Measurements from ENCODE around the gene PLAGL1. TPM values are rescaled to one million over a fixed set of nuclear protein-coding genes. Genes with fewer than 3 reads are reported as not detected.

The PLAGL1 gene
- polyA plus RNA-seq, 2 of the 4 experiments (the other 2 are of a cell fraction): 4.7 to 8.2 TPM

DNA sequence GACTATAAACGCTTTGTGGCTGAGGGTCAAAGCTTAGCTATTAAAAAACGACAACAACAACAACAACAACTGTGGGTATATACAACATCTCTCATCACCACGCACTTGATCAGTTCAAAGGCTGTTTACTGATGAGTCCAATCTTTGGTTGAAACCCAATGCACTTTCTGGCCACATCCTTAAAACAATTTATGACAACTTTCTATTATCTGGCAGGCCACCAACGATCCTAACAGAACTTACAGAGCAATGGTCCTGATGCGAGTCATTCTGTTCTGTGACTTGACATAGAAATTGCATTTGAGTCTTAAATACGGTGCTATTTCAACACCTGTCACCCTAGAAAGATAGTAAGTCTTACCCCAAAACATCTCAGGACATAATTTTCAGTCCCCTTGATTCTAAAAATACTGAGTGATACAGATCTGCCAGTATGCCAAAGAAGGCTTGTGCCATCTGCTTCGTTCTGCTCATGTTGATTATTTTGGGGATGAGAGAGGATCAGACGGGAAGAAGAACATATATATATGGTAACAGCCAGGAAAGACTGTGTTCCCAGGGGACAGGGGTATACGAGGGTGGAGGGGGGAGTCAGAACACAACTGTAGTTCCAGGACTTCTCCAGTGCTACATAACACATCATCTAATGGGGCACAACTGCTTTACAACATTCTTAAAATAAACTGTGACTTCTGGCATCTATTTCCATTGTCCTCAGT lies 55.8 kb downstream of the PLAGL1 start:
- H3K9me3 ChIP-seq: no peaks in the 10 kb centered on the region
- TF ChIP-seq, protein P1, sequence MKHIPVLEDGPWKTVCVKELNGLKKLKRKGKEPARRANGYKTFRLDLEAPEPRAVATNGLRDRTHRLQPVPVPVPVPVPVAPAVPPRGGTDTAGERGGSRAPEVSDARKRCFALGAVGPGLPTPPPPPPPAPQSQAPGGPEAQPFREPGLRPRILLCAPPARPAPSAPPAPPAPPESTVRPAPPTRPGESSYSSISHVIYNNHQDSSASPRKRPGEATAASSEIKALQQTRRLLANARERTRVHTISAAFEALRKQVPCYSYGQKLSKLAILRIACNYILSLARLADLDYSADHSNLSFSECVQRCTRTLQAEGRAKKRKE (CRISPR knock-in tag; IDR thresholded peaks at IDR 0.05; ENCODE audit: low read depth): no peak
- TF ChIP-seq ZC3H11A (IDR thresholded peaks at IDR 0.05) (no peak), HEYL (CRISPR knock-in tag; IDR thresholded peaks at IDR 0.05) (no peak), PHF8 (IDR thresholded peaks at IDR 0.05; ENCODE audit: borderline replicate concordance, low read depth) (no peak), TFCP2L1 (CRISPR knock-in tag; IDR thresholded peaks at IDR 0.05) (no peak), KDM1A (IDR thresholded peaks at IDR 0.05; ENCODE audit: low read depth) (no peak), EP300 (IDR thresholded peaks at IDR 0.05) (no peak), CHD2 (IDR thresholded peaks at IDR 0.05; ENCODE audit: low read length, partially characterized antibody) (no peak), FOSB (CRISPR knock-in tag; IDR thresholded peaks at IDR 0.05) (no peak), CBX2 (IDR thresholded peaks at IDR 0.05; ENCODE audit: borderline replicate concordance, low read depth) (no peak), CBX8 (IDR thresholded peaks at IDR 0.05) (no peak), NPAS2 (CRISPR knock-in tag; IDR thresholded peaks at IDR 0.05; ENCODE audit: borderline replicate concordance) (no peak), GATA3 (IDR thresholded peaks at IDR 0.05; ENCODE audit: borderline replicate concordance) (no peak), MAZ (IDR thresholded peaks at IDR 0.05; ENCODE audit: borderline replicate concordance, low read depth, low read length) (no peak), SREBF2 (IDR thresholded peaks at IDR 0.05) (no peak)
- TF ChIP-seq, protein P2, sequence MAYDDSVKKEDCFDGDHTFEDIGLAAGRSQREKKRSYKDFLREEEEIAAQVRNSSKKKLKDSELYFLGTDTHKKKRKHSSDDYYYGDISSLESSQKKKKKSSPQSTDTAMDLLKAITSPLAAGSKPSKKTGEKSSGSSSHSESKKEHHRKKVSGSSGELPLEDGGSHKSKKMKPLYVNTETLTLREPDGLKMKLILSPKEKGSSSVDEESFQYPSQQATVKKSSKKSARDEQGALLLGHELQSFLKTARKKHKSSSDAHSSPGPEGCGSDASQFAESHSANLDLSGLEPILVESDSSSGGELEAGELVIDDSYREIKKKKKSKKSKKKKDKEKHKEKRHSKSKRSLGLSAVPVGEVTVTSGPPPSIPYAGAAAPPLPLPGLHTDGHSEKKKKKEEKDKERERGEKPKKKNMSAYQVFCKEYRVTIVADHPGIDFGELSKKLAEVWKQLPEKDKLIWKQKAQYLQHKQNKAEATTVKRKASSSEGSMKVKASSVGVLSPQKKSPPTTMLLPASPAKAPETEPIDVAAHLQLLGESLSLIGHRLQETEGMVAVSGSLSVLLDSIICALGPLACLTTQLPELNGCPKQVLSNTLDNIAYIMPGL (CRISPR knock-in tag; IDR thresholded peaks at IDR 0.05; ENCODE audit: borderline replicate concordance): no peak
- TF ChIP-seq, protein P3, sequence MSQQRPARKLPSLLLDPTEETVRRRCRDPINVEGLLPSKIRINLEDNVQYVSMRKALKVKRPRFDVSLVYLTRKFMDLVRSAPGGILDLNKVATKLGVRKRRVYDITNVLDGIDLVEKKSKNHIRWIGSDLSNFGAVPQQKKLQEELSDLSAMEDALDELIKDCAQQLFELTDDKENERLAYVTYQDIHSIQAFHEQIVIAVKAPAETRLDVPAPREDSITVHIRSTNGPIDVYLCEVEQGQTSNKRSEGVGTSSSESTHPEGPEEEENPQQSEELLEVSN (IDR thresholded peaks at IDR 0.05; ENCODE audit: borderline replicate concordance, low read depth): no peak
- TF ChIP-seq, protein P4, sequence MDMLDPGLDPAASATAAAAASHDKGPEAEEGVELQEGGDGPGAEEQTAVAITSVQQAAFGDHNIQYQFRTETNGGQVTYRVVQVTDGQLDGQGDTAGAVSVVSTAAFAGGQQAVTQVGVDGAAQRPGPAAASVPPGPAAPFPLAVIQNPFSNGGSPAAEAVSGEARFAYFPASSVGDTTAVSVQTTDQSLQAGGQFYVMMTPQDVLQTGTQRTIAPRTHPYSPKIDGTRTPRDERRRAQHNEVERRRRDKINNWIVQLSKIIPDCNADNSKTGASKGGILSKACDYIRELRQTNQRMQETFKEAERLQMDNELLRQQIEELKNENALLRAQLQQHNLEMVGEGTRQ (IDR thresholded peaks at IDR 0.05): no peak
- no peaks in the 10 kb centered on the region; the same call in 2 of the 3 replicates for H3K4me1 ChIP-seq
- DNase-seq (ENCODE audit: low read depth in 1 of 2, low spot score in 1 of 2) (no peak), ATAC-seq (no peak), FAIRE-seq (no peak)
- no peak overlapping the region for H3K4me2 ChIP-seq
- no peak overlapping the region for H3K4me3 ChIP-seq
- ChIA-PET CTCF (interaction anchor here (1.9 to 2.6 kb wide), 3 partner anchors 10 to 377 kb away, joined by 7 to 10 read pairs (median 7); no protein-coding TSS in a partner anchor), POLR2A (no interaction called here)
- no peak overlapping the region for H3K27ac ChIP-seq
- WGBS (ENCODE audit: missing lambda C conversion rate): 59% methylated on average over 9 of the region's 9 CpGs

DNA sequence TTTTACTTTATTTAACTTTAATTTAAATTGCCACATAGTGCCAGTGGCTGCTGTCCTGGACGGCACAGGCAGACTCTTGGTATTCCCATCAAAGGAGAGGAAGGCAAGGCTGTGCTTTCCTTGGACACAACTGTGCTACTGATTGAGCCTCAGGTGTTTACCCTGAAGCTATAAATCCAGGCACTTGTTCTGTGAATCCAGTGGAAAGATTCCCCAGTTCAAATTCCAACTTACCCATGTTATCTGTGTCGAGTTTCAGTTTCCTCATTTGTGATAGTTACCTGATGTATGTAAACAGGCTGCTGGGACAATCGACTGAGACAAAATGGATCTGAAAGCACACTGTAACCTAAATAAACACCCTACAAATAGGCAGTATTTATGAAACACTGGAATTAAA lies 57.2 kb downstream of the PLAGL1 start:
- no peak for DNase-seq (ENCODE audit: low read depth in 1 of 2, low spot score in 1 of 2)
- TF ChIP-seq RAD21 (conservative IDR thresholded peaks at IDR 0.05 in 1 of 2, IDR thresholded peaks at IDR 0.05 in 1 of 2): no peak
- no peak for TF ChIP-seq SREBF2 (IDR thresholded peaks at IDR 0.05)
- TF ChIP-seq, protein P5, sequence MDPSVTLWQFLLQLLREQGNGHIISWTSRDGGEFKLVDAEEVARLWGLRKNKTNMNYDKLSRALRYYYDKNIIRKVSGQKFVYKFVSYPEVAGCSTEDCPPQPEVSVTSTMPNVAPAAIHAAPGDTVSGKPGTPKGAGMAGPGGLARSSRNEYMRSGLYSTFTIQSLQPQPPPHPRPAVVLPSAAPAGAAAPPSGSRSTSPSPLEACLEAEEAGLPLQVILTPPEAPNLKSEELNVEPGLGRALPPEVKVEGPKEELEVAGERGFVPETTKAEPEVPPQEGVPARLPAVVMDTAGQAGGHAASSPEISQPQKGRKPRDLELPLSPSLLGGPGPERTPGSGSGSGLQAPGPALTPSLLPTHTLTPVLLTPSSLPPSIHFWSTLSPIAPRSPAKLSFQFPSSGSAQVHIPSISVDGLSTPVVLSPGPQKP (IDR thresholded peaks at IDR 0.05; ENCODE audit: low read depth, low read length): no peak
- TF ChIP-seq RNF2 (IDR thresholded peaks at IDR 0.05; ENCODE audit: borderline replicate concordance, low read depth): no peak
- TF ChIP-seq MAZ (IDR thresholded peaks at IDR 0.05; ENCODE audit: borderline replicate concordance, low read depth, low read length): no peak
- no peaks in the 10 kb centered on the region for H3K9me3 ChIP-seq
- ChIA-PET POLR2A (no interaction called here), CTCF (interaction anchor here (1.1 to 2.6 kb wide), 2 partner anchors 9 to 11 kb away, joined by 3 to 10 read pairs; no protein-coding TSS in a partner anchor)
- no peak overlapping the region for H3K27ac ChIP-seq
- H3K4me3 ChIP-seq: no peak overlapping the region
- H3K4me1 ChIP-seq: no peaks in the 10 kb centered on the region; the same call in 2 of the 3 replicates
- ATAC-seq: no peak
- FAIRE-seq: no peak
- no peak overlapping the region for H3K4me2 ChIP-seq
- 42% methylated on average over 3 of the region's 3 CpGs for WGBS (ENCODE audit: missing lambda C conversion rate)

Data from A549 (cell line).